Measurements from ENCODE around the gene SELENBP1. TPM values are rescaled to one million over a fixed set of nuclear protein-coding genes. Genes with fewer than 3 reads are reported as not detected.

SELENBP1 gene
- total RNA-seq, 1 experiment from 2014 or later = 29.8 TPM

DNA sequence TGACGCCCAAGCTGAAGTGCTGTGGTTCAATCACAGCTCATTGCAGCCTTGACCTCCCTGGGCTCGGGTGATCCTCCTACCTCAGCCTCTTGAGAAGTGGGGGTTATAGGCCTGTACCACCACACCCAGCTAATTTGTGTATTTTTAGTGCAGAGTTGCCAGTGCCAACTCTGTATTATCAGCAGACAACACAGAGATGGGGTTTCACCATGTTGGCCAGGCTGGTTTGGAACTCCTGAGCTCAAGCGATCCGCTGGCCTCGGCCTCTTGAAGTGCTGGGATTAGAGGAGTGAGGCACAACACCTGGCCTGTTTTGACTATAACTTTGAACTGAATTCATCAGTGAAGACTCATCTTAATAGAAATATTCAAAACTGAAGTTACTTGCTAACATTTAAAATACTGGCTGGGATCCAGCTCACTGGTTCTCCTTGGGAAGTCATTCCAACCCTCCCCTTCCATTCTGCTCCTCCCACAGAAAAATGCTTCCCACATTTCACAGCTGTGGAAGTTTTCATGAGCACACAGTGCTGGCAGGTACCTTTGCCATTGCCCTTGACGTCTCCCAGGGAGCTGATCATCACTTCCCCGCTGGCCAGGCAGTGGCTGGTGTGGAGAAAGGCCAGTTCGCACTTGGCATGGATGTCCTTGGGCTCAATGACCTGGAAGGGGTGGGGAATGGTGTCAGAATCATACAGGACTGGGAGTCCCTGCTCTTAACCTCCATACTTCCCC is 4.7 kb downstream of the SELENBP1 start:
- CTCF ChIA-PET = no interaction called here
- H3K9me3 ChIP-seq (ENCODE audit: low read length) = no peaks in the 10 kb centered on the region; the same call in 1 of the 2 replicates
- no peak for TF ChIP-seq EZH2 (IDR thresholded peaks at IDR 0.05; ENCODE audit: low read length, unreplicated experiment)
- TF ChIP-seq EZH2phosphoT487 (IDR thresholded peaks at IDR 0.05; ENCODE audit: borderline replicate concordance, low read length) = no peak
- TF ChIP-seq, protein P1, sequence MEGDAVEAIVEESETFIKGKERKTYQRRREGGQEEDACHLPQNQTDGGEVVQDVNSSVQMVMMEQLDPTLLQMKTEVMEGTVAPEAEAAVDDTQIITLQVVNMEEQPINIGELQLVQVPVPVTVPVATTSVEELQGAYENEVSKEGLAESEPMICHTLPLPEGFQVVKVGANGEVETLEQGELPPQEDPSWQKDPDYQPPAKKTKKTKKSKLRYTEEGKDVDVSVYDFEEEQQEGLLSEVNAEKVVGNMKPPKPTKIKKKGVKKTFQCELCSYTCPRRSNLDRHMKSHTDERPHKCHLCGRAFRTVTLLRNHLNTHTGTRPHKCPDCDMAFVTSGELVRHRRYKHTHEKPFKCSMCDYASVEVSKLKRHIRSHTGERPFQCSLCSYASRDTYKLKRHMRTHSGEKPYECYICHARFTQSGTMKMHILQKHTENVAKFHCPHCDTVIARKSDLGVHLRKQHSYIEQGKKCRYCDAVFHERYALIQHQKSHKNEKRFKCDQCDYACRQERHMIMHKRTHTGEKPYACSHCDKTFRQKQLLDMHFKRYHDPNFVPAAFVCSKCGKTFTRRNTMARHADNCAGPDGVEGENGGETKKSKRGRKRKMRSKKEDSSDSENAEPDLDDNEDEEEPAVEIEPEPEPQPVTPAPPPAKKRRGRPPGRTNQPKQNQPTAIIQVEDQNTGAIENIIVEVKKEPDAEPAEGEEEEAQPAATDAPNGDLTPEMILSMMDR (conservative IDR thresholded peaks at IDR 0.05; ENCODE audit: low read depth, low read length) = no peak
- no peak overlapping the region for H3K4me3 ChIP-seq (ENCODE audit: low read length)
- no peak for ATAC-seq
- H3K9me2 ChIP-seq (replicated peaks; ENCODE audit: low read length) = no peaks in the 10 kb centered on the region
- peaks cover 8% of the 10 kb centered on the region for H3K36me3 ChIP-seq (ENCODE audit: low read depth, low read length)
- H3K4me1 ChIP-seq (ENCODE audit: insufficient read depth, low read length) = peaks cover 21% of the 10 kb centered on the region
- H3K9ac ChIP-seq (ENCODE audit: low read length) = no peak overlapping the region
- no peaks in the 10 kb centered on the region for H3K27me3 ChIP-seq (ENCODE audit: low read length)
- H3K27ac ChIP-seq (ENCODE audit: low read length) = no peak overlapping the region
- intact Hi-C loops (cut with micrococcal nuclease) = no loop called here
- no peak overlapping the region for H2AFZ ChIP-seq (ENCODE audit: low read length)
- POLR2A ChIA-PET (ENCODE audit: unreplicated experiment) = interaction anchor here (0.6 kb wide), 1 partner anchor 121 kb away, joined by 3 read pairs; no protein-coding TSS in a partner anchor
- no peaks in the 10 kb centered on the region for H4K20me1 ChIP-seq (ENCODE audit: low read length)
- BruUV-seq (replicated peaks) = no TSS peak
- no peaks in the 10 kb centered on the region for H3K79me2 ChIP-seq (ENCODE audit: low read length)
- no peak overlapping the region for H3K4me2 ChIP-seq (ENCODE audit: low read length)
- no peak for DNase-seq
- H3F3A ChIP-seq (ENCODE audit: low read length, unreplicated experiment) = no peaks in the 10 kb centered on the region

GRCh38 chr1:151364996-151365395 is 7.5 kb downstream of the SELENBP1 start:
- H3K9me2 ChIP-seq (replicated peaks; ENCODE audit: low read length) = no peaks in the 10 kb centered on the region
- H3K9ac ChIP-seq (ENCODE audit: low read length) = no peak overlapping the region
- BruUV-seq (replicated peaks) = no TSS peak
- H3K27me3 ChIP-seq (ENCODE audit: low read length) = no peaks in the 10 kb centered on the region
- H4K20me1 ChIP-seq (ENCODE audit: low read length) = no peaks in the 10 kb centered on the region
- no peaks in the 10 kb centered on the region for H3F3A ChIP-seq (ENCODE audit: low read length, unreplicated experiment)
- ATAC-seq (no peak), DNase-seq (no peak)
- H3K79me2 ChIP-seq (ENCODE audit: low read length) = no peaks in the 10 kb centered on the region
- POLR2A ChIA-PET (ENCODE audit: unreplicated experiment) = interaction anchor here (0.5 to 0.6 kb wide), 2 partner anchors 18 to 170 kb away, joined by 3 to 6 read pairs; partner anchors contain the start of gene RFX5
- H3K36me3 ChIP-seq (ENCODE audit: low read depth, low read length) = peaks cover 15% of the 10 kb centered on the region
- H3K4me1 ChIP-seq (ENCODE audit: insufficient read depth, low read length) = no peaks in the 10 kb centered on the region
- intact Hi-C loops (cut with micrococcal nuclease) = no loop called here
- TF ChIP-seq EZH2phosphoT487 (IDR thresholded peaks at IDR 0.05; ENCODE audit: borderline replicate concordance, low read length) = no peak
- TF ChIP-seq, protein P1 (conservative IDR thresholded peaks at IDR 0.05; ENCODE audit: low read depth, low read length) = 0 out of 2 replicates have a peak, but pooled peaks have one; percentile 14
- no peak overlapping the region for H2AFZ ChIP-seq (ENCODE audit: low read length)
- H3K9me3 ChIP-seq (ENCODE audit: low read length) = peaks cover 12% of the 10 kb centered on the region
- H3K27ac ChIP-seq (ENCODE audit: low read length) = no peak overlapping the region
- no peak overlapping the region for H3K4me3 ChIP-seq (ENCODE audit: low read length)
- H3K4me2 ChIP-seq (ENCODE audit: low read length) = no peak overlapping the region
- CTCF ChIA-PET = no interaction called here
